Natural killer cell (primary cell): ENCODE data around the gene SAE1. TPM values are rescaled to one million over a fixed set of nuclear protein-coding genes. Genes with fewer than 3 reads are reported as not detected.
A peak's percentile ranks its signal among the peaks of the same experiment; 100 is the strongest.

Experiments
- ATAC-seq, 3 donors: fragments of 150-1000 bp in 2 of 3; fragments of 200-7000 bp in 1 of 3; cut with Tn5 transposase; 1 replicate in 1 of 3; 2 replicates in 2 of 3; pipeline ENCODE4 v1.10.0; 2021; ENCODE audit warnings: mild to moderate bottlenecking in 2 of 3, moderate library complexity in 2 of 3
- DNase-seq, 2 donors: peaks; one replicate each; pipeline versions ENCODE4 v3.0.0 to v3.0.0-alpha.2; 2013 to 2021; ENCODE audit warnings: mixed read lengths in 1 of 2
- H3K27ac ChIP-seq: one replicate; pipeline ENCODE4 v1.5.1; 2013; ENCODE audit warnings: mild to moderate bottlenecking, low read length
- H3K27me3 ChIP-seq: one replicate; pipeline ENCODE4 v1.6.1; 2013; ENCODE audit warnings: low read length; ENCODE audit not compliant: control insufficient read depth, insufficient read depth
- H3K36me3 ChIP-seq: one replicate; pipeline ENCODE4 v1.6.1; 2013; ENCODE audit warnings: low read length; ENCODE audit not compliant: control insufficient read depth, insufficient read depth
- H3K4me1 ChIP-seq: one replicate; pipeline ENCODE4 v1.6.1; 2013; ENCODE audit warnings: low read length; ENCODE audit not compliant: control insufficient read depth, insufficient read depth
- H3K4me3 ChIP-seq: one replicate; pipeline ENCODE4 v1.5.1; 2013; ENCODE audit warnings: low read length
- H3K9me3 ChIP-seq: one replicate; pipeline ENCODE4 v1.6.1; 2013; ENCODE audit warnings: low read length; ENCODE audit not compliant: control insufficient read depth, insufficient read depth
- H3K27ac Mint-ChIP-seq, 2 donors: one replicate each; pipeline ENCODE4 v1.8.0; 2022; ENCODE audit warnings: mild to moderate bottlenecking in 2 of 2, mixed read lengths in 2 of 2, moderate library complexity in 1 of 2
- H3K27me3 Mint-ChIP-seq, 2 donors: one replicate each; pipeline ENCODE4 v1.8.0; 2022; ENCODE audit warnings: low read depth in 2 of 2, mixed read lengths in 2 of 2
- H3K36me3 Mint-ChIP-seq: one replicate; pipeline ENCODE4 v1.8.0; 2022; ENCODE audit warnings: mixed read lengths
- H3K4me1 Mint-ChIP-seq, 2 donors: one replicate each; pipeline ENCODE4 v1.8.0; 2022; ENCODE audit warnings: mixed read lengths in 2 of 2
- H3K4me3 Mint-ChIP-seq: one replicate; pipeline ENCODE4 v1.8.0; 2022; ENCODE audit warnings: mild to moderate bottlenecking, moderate library complexity, mixed read lengths
- H3K9me3 Mint-ChIP-seq, 2 donors: one replicate each; pipeline ENCODE4 v1.8.0; 2022; ENCODE audit warnings: mixed read lengths in 2 of 2
- WGBS: methylation state at CpG from one replicate; pipeline ENCODE4 v1.1.7; 2013; ENCODE audit warnings: missing lambda C conversion rate; ENCODE audit not compliant: insufficient coverage; 5-methylcytosine and 5-hydroxymethylcytosine counted together
- intact Hi-C: fragments of 100-400 bp; cut with micrococcal nuclease; formaldehyde crosslinking; loops from one replicate; pipeline ENCODE4 v1.14.2; 2022
- total RNA-seq, 4 donors: library from RNA; stranded (reverse); fragments of 120-200 nt in 1 of 4; gene quantifications; one replicate each; pipeline versions ENCODE4 v1.2.3 to v1.2.4, GENCODE V29; 2013 to 2022
- TF ChIP-seq, protein P1 (sequence below): fragments of 200-600 bp; IDR thresholded peaks from one replicate; pipeline ENCODE4 v1.8.0; 2022; ENCODE audit warnings: antibody characterized with exemption

SAE1 gene
- total RNA-seq, 3 donors from 2014 or later (not counting 1 experiment from before 2014, with no cell fraction given): 42.5 to 49.3 (median 46.0) TPM

DNA sequence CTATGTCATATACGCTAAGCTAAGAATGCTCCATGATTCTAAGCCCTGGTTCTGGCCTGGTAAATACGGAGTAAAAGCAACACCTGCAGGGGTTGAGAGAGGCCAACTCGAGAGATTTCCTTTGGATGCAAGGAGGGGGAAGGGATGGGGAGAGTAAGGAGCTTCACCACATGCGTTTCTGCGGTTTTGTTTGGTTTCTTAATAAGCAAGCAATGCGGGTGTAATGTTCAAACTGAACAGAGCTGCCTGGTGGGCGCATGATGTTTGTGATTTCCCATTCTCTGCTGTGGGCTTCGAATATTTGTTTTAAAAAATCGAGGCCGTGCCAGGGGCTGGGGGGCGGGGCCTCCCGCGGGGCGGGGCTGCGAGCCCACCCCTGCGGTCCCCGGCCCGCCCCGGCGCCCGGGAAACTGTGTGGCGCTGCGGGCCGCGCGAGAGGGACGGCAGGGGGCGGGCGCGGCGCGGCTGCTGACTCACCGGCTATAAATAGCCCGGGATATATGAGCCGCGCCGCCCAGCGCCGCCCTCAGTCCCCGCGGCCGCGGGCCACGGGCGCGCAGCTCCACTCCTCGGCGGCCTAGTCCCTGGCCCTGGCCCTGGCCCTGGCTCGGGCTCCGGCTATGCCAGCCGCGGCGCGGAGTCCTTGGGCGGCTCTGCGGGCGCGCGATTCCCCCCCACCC lies 95.3 kb downstream of the SAE1 start:
- H3K36me3 ChIP-seq: peaks cover 15% of the 10 kb centered on the region
- H3K4me3 Mint-ChIP-seq: peak overlapping the region; percentile 79
- TF ChIP-seq, protein P1, sequence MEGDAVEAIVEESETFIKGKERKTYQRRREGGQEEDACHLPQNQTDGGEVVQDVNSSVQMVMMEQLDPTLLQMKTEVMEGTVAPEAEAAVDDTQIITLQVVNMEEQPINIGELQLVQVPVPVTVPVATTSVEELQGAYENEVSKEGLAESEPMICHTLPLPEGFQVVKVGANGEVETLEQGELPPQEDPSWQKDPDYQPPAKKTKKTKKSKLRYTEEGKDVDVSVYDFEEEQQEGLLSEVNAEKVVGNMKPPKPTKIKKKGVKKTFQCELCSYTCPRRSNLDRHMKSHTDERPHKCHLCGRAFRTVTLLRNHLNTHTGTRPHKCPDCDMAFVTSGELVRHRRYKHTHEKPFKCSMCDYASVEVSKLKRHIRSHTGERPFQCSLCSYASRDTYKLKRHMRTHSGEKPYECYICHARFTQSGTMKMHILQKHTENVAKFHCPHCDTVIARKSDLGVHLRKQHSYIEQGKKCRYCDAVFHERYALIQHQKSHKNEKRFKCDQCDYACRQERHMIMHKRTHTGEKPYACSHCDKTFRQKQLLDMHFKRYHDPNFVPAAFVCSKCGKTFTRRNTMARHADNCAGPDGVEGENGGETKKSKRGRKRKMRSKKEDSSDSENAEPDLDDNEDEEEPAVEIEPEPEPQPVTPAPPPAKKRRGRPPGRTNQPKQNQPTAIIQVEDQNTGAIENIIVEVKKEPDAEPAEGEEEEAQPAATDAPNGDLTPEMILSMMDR: peak; percentile 26
- WGBS: 2% methylated on average over 59 of the region's 59 CpGs
- H3K4me3 ChIP-seq: peak overlapping the region; percentile 47
- peaks cover 6 to 18% of the 10 kb centered on the region in 2 donors for H3K4me1 Mint-ChIP-seq
- H3K27me3 Mint-ChIP-seq: no peaks in the 10 kb centered on the region
- no peak overlapping the region for H3K27ac Mint-ChIP-seq
- peak overlapping the region; percentile 96 for H3K27ac ChIP-seq
- peak; percentile 94 to 95 for DNase-seq
- intact Hi-C loops: loop anchor here (5.0 kb wide), 3 partner anchors 46 to 114 kb away; partner anchors contain the start of genes INAFM1 and ZC3H4
- H3K36me3 Mint-ChIP-seq: no peaks in the 10 kb centered on the region
- peak; percentile 43 to 76 (median 66) for ATAC-seq
- no peaks in the 10 kb centered on the region for H3K9me3 Mint-ChIP-seq
- peaks cover 45% of the 10 kb centered on the region for H3K4me1 ChIP-seq
- no peaks in the 10 kb centered on the region for H3K27me3 ChIP-seq
- H3K9me3 ChIP-seq: no peaks in the 10 kb centered on the region

DNA sequence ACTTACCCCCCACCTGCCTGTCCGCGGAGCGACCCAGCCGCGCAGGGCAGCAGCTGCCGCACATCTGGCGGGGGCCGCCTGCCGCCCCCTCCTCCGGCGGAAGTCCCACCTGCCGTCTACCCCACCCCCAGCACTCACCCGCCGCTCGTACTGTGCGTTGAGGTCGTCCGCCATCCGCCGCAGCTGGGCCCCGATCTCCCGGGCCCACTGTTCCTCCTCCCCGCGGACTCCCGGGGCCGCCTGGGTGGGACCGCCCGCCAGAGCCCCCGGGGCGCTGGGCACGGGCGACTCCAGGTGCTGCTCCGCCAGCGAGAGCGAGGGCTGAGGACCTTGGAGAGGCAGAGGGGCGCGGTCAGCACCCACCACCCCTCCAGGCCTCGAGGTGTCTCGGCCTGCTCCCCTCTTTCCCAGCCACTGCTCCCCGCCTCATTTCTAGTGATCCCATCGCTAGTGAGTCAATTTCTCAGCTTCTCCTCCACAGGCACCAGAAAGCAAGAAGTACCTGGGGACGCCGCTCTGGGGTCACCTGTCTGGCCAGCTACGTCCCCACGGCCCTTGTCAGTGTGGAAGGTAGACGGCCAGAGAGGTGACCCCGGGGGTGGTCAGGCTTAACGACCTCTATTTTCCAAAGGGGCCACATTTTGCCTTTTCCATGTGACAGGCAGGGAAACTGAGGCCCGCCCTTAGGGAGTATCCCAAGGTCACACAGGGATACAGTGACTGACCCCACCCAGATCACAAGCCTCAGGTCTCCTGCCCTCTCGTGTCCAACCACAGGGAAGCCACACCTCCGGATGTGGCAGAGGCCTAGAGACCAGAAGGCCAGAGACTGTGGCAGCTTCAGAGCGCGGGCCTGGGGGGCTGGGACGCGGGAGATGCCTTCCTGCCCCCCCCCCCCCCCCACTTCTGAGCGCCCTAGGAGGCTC lies 96.1 kb downstream of the SAE1 start:
- Histone ChIP-seq H3K4me1 (peaks cover 50% of the 10 kb centered on the region), H3K9me3 (no peaks in the 10 kb centered on the region), H3K27ac (peak overlapping the region; percentile 96), H3K36me3 (peaks cover 7% of the 10 kb centered on the region), H3K27me3 (no peaks in the 10 kb centered on the region), H3K4me3 (peak overlapping the region; percentile 47)
- intact Hi-C loops: loop anchor here (5.0 kb wide), 3 partner anchors 46 to 114 kb away; partner anchors contain the start of genes INAFM1 and ZC3H4
- no peak overlapping the region for H3K27ac Mint-ChIP-seq
- peak; percentile 71 to 72 for DNase-seq
- ATAC-seq: peak in 2 of 3 donors; percentile 0 to 10
- peak overlapping the region; percentile 85 for H3K4me3 Mint-ChIP-seq
- H3K36me3 Mint-ChIP-seq: no peaks in the 10 kb centered on the region
- H3K27me3 Mint-ChIP-seq: peaks cover 0 to 2% of the 10 kb centered on the region in 2 donors
- WGBS: 1% methylated on average over 55 of the region's 56 CpGs
- H3K9me3 Mint-ChIP-seq: no peaks in the 10 kb centered on the region
- TF ChIP-seq, protein P1: no peak
- H3K4me1 Mint-ChIP-seq: peaks cover 11 to 23% of the 10 kb centered on the region in 2 donors

DNA sequence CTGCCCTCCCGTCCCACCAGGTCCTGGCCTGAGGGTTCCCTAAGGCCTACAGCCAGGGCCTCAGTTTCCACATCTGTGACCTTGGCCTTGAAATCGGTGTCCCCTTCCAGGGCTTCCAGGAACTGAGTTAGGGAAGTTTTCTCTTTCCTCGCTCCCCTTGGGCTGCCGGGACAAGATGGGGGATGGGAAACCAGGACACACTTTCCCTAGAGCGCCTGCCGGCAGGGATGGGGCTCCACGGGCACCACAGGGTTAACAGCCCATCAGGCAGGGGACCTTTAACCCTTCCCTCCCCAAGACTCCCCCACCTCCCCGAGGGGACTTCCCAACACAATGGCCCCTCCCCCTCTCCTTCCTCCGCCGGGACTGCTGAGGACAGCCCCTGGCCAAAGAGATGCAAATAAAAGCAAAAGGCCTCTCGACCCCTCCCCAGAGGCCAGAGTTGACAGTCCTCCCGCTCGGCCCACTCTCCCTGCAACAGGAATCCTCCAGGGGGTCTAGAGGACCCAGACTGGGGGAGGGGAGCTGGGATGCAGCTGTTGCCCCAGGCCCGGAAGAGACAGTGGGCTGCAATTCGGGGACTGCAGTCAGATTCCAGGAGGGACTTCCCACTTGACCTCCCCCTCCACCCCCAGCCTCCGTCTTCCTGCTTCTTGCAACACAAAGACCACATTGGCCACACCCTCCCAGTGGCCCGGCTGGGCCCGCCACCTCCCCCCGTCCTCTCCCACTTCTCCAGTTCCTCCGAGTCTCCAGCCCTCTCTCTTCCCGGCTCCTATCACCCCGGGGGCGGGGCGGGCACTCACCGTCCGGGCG lies 96.9 kb downstream of the SAE1 start:
- H3K36me3 Mint-ChIP-seq: no peaks in the 10 kb centered on the region
- H3K4me1 Mint-ChIP-seq: peaks cover 19 to 29% of the 10 kb centered on the region in 2 donors
- intact Hi-C loops: loop anchor here (5.0 kb wide), 3 partner anchors 45 to 115 kb away; partner anchors contain the start of genes INAFM1 and ZC3H4
- Histone ChIP-seq H3K27ac (peak overlapping the region; percentile 96), H3K4me1 (peaks cover 59% of the 10 kb centered on the region), H3K36me3 (no peaks in the 10 kb centered on the region), H3K9me3 (no peaks in the 10 kb centered on the region), H3K4me3 (peak overlapping the region; percentile 47), H3K27me3 (no peaks in the 10 kb centered on the region)
- peaks cover 0 to 2% of the 10 kb centered on the region in 2 donors for H3K27me3 Mint-ChIP-seq
- 3% methylated on average over 25 of the region's 27 CpGs for WGBS
- H3K4me3 Mint-ChIP-seq: peak overlapping the region; percentile 85
- H3K9me3 Mint-ChIP-seq: no peaks in the 10 kb centered on the region
- peak; percentile 51 to 70 for DNase-seq
- TF ChIP-seq, protein P1: no peak
- no peak overlapping the region for H3K27ac Mint-ChIP-seq
- ATAC-seq: no peak
